Measurements from ENCODE around the gene LIMK2. TPM values are rescaled to one million over a fixed set of nuclear protein-coding genes. Genes with fewer than 3 reads are reported as not detected.

Gene LIMK2
- total and polyA plus RNA-seq, 10 of the 15 experiments (the other 5 are each of a cell fraction or from before 2014, with no cell fraction given), result 2.9 to 40.4 (median 26.7) TPM

DNA sequence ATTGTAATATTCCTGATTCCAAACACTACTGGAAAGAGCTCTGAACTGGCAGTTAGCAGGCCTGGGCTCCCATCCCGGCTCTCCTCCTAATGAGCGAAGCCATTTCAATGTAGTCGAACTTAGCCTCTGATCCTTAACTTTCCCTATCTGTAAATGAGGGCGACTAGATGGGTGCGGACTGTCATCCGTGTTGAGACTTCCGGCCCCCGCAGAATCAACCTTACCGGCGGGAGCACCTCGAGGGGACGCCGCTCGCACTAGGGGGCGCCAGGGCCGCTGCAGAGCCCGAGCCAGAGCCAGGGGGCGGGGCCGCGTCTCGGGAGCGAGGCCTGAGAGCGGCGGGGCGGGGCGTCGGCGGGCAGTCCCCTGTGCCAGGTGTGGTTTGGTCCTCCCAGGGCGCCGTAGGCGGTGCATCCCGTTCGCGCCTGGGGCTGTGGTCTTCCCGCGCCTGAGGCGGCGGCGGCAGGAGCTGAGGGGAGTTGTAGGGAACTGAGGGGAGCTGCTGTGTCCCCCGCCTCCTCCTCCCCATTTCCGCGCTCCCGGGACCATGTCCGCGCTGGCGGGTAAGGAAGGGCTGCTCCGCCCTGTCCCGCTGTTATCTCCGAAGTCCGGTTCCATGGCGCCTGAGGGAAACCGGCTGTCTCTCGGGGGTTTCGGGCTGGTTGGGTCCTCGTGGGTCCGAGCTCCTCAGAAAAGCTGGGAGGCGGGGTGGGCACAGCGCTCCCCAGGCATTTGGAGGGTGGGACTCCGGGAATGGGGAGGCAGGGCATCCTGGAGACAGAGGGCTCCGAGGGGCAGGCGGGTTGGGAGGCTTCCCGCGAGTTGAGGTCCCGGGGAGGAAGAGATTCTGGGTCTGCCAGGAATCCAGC lies at the start of gene LIMK2 (continued):
- TF ChIP-seq, protein P1, sequence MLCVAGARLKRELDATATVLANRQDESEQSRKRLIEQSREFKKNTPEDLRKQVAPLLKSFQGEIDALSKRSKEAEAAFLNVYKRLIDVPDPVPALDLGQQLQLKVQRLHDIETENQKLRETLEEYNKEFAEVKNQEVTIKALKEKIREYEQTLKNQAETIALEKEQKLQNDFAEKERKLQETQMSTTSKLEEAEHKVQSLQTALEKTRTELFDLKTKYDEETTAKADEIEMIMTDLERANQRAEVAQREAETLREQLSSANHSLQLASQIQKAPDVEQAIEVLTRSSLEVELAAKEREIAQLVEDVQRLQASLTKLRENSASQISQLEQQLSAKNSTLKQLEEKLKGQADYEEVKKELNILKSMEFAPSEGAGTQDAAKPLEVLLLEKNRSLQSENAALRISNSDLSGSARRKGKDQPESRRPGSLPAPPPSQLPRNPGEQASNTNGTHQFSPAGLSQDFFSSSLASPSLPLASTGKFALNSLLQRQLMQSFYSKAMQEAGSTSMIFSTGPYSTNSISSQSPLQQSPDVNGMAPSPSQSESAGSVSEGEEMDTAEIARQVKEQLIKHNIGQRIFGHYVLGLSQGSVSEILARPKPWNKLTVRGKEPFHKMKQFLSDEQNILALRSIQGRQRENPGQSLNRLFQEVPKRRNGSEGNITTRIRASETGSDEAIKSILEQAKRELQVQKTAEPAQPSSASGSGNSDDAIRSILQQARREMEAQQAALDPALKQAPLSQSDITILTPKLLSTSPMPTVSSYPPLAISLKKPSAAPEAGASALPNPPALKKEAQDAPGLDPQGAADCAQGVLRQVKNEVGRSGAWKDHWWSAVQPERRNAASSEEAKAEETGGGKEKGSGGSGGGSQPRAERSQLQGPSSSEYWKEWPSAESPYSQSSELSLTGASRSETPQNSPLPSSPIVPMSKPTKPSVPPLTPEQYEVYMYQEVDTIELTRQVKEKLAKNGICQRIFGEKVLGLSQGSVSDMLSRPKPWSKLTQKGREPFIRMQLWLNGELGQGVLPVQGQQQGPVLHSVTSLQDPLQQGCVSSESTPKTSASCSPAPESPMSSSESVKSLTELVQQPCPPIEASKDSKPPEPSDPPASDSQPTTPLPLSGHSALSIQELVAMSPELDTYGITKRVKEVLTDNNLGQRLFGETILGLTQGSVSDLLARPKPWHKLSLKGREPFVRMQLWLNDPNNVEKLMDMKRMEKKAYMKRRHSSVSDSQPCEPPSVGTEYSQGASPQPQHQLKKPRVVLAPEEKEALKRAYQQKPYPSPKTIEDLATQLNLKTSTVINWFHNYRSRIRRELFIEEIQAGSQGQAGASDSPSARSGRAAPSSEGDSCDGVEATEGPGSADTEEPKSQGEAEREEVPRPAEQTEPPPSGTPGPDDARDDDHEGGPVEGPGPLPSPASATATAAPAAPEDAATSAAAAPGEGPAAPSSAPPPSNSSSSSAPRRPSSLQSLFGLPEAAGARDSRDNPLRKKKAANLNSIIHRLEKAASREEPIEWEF (IDR thresholded peaks at IDR 0.05; ENCODE audit: insufficient replicate concordance, low read depth, low read length), result no peak
- TF ChIP-seq SUPT20H (IDR thresholded peaks at IDR 0.05; ENCODE audit: borderline replicate concordance, control insufficient read depth, low read depth, low read length) (no peak), CHD2 (IDR thresholded peaks at IDR 0.05; ENCODE audit: borderline replicate concordance, low read depth, low read length) (no peak), SUZ12 (IDR thresholded peaks at IDR 0.05; ENCODE audit: unreplicated experiment) (no peak), SREBF2 (IDR thresholded peaks at IDR 0.05; ENCODE audit: low read length) (no peak), YY1 (IDR thresholded peaks at IDR 0.05; ENCODE audit: low read depth, low read length) (peak; percentile 65), HDGF (IDR thresholded peaks at IDR 0.05) (peak; percentile 68; the same call in 1 of the 2 replicates), TCF12 (IDR thresholded peaks at IDR 0.05; ENCODE audit: low read depth, low read length) (peak; percentile 83; the same call in 1 of the 2 replicates), RBBP5 (conservative IDR thresholded peaks at IDR 0.05) (no peak), POLR2A (IDR thresholded peaks at IDR 0.05; ENCODE audit: low read depth, low read length) (peak; percentile 91), BACH1 (IDR thresholded peaks at IDR 0.05; ENCODE audit: borderline replicate concordance) (peak; percentile 70; the same call in 1 of the 2 replicates), MYC (IDR thresholded peaks at IDR 0.05; ENCODE audit: insufficient read depth, insufficient read length, insufficient replicate concordance, low read length, severe bottlenecking) (no peak), SMAD5 (IDR thresholded peaks at IDR 0.05; ENCODE audit: low read depth) (0 out of 2 replicates have a peak, but pooled peaks have one; percentile 63)
- TF ChIP-seq, protein P2, sequence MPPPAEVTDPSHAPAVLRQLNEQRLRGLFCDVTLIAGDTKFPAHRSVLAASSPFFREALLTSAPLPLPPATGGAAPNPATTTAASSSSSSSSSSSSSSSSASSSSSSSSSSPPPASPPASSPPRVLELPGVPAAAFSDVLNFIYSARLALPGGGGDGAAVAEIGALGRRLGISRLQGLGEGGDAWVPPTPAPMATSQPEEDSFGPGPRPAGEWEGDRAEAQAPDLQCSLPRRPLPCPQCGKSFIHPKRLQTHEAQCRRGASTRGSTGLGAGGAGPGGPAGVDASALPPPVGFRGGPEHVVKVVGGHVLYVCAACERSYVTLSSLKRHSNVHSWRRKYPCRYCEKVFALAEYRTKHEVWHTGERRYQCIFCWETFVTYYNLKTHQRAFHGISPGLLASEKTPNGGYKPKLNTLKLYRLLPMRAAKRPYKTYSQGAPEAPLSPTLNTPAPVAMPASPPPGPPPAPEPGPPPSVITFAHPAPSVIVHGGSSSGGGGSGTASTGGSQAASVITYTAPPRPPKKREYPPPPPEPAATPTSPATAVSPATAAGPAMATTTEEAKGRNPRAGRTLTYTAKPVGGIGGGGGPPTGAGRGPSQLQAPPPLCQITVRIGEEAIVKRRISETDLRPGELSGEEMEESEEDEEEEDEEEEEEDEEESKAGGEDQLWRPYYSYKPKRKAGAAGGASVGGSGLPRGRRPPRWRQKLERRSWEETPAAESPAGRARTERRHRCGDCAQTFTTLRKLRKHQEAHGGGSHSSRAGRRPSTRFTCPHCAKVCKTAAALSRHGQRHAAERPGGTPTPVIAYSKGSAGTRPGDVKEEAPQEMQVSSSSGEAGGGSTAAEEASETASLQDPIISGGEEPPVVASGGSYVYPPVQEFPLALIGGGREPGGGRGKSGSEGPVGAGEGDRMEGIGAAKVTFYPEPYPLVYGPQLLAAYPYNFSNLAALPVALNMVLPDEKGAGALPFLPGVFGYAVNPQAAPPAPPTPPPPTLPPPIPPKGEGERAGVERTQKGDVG (CRISPR knock-in tag; IDR thresholded peaks at IDR 0.05), result no peak
- TF ChIP-seq, protein P3, sequence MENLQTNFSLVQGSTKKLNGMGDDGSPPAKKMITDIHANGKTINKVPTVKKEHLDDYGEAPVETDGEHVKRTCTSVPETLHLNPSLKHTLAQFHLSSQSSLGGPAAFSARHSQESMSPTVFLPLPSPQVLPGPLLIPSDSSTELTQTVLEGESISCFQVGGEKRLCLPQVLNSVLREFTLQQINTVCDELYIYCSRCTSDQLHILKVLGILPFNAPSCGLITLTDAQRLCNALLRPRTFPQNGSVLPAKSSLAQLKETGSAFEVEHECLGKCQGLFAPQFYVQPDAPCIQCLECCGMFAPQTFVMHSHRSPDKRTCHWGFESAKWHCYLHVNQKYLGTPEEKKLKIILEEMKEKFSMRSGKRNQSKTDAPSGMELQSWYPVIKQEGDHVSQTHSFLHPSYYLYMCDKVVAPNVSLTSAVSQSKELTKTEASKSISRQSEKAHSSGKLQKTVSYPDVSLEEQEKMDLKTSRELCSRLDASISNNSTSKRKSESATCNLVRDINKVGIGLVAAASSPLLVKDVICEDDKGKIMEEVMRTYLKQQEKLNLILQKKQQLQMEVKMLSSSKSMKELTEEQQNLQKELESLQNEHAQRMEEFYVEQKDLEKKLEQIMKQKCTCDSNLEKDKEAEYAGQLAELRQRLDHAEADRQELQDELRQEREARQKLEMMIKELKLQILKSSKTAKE (IDR thresholded peaks at IDR 0.05; ENCODE audit: low read depth, poor library complexity, severe bottlenecking), result no peak
- TF ChIP-seq, protein P4, sequence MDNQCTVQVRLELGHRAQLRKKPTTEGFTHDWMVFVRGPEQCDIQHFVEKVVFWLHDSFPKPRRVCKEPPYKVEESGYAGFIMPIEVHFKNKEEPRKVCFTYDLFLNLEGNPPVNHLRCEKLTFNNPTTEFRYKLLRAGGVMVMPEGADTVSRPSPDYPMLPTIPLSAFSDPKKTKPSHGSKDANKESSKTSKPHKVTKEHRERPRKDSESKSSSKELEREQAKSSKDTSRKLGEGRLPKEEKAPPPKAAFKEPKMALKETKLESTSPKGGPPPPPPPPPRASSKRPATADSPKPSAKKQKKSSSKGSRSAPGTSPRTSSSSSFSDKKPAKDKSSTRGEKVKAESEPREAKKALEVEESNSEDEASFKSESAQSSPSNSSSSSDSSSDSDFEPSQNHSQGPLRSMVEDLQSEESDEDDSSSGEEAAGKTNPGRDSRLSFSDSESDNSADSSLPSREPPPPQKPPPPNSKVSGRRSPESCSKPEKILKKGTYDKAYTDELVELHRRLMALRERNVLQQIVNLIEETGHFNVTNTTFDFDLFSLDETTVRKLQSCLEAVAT (IDR thresholded peaks at IDR 0.05), result no peak

All from GM12878 (cell line).